Activated gamma-delta T cell treated with Interleukin-2 at 50 U/mL for 16 hours (primary cell): ENCODE data around the gene NXT2.
"Not testable (repeated sequence)": the region's sequence is repeated elsewhere in the genome, so short reads cannot be mapped to it uniquely, and the experiment has no call there.

Experiments
- DNase-seq: peaks from one replicate; pipeline ENCODE4 v3.0.0-alpha.2; 2020

Gene NXT2

GRCh38 chrX:109536439-109537323 lies at the start of gene NXT2:
NXT2 (plus strand) TSS chrX:109536844; CDS start chrX:109537007, 163 bp downstream.
- peak; percentile 80 for DNase-seq

- DNase-seq: no peak
Observed at GRCh38 chrX:109487640-109488039, 49.0 kb upstream of the NXT2 start.

- no peak for DNase-seq
Observed at GRCh38 chrX:109489174-109489573, 47.5 kb upstream of the NXT2 start.

- DNase-seq: no peak
Observed at GRCh38 chrX:109498434-109498833, 38.2 kb upstream of the NXT2 start.

- no peak for DNase-seq
Observed at GRCh38 chrX:109501176-109501575, 35.5 kb upstream of the NXT2 start.

GRCh38 chrX:109508915-109509314 lies 27.7 kb upstream of the NXT2 start:
- no peak for DNase-seq

- DNase-seq: no peak
Observed at GRCh38 chrX:109511113-109511512, 25.5 kb upstream of the NXT2 start.

- no peak for DNase-seq
Observed at GRCh38 chrX:109519001-109519400, 17.6 kb upstream of the NXT2 start.

GRCh38 chrX:109533005-109533404 lies 3.6 kb upstream of the NXT2 start:
- DNase-seq: no peak

- no peak for DNase-seq
Observed at GRCh38 chrX:109533631-109534030, 3.0 kb upstream of the NXT2 start.

GRCh38 chrX:109534933-109535332 lies 1.7 kb upstream of the NXT2 start:
- DNase-seq: no peak

- no peak for DNase-seq
Observed at GRCh38 chrX:109535578-109535977, 1.1 kb upstream of the NXT2 start.

- DNase-seq: no peak
Observed at GRCh38 chrX:109537324-109537665, 651 bp downstream of the NXT2 start.

GRCh38 chrX:109539007-109539406 lies 2.4 kb downstream of the NXT2 start:
- DNase-seq: not testable (repeated sequence)

GRCh38 chrX:109553862-109554261 lies 17.2 kb downstream of the NXT2 start:
- DNase-seq: no peak

- DNase-seq: not testable (repeated sequence)
Observed at GRCh38 chrX:109576083-109576482, 39.4 kb downstream of the NXT2 start.

GRCh38 chrX:109577055-109577454 lies 40.4 kb downstream of the NXT2 start:
- DNase-seq: no peak

- no peak for DNase-seq
Observed at GRCh38 chrX:109578916-109579315, 42.3 kb downstream of the NXT2 start.

GRCh38 chrX:109585488-109585887 lies 48.8 kb downstream of the NXT2 start:
- DNase-seq: no peak

- DNase-seq: no peak
Observed at GRCh38 chrX:109590176-109590575, 53.5 kb downstream of the NXT2 start.
